CD8-positive, alpha-beta memory T cell (primary cell): Measurements from ENCODE around the gene TM4SF1. TPM values are rescaled to one million over a fixed set of nuclear protein-coding genes. Genes with fewer than 3 reads are reported as not detected.

ENCODE experiments used
- CTCF ChIA-PET: fragments of 350-600 bp; sonication (Branson Sonifier 250); formaldehyde crosslinking; loops from one replicate; lab custom pipeline; 2021; ENCODE audit warnings: antibody characterized with exemption; lab: Charles Lee
- POLR2A ChIA-PET: fragments of 350-600 bp; sonication (Branson Sonifier 250); formaldehyde crosslinking; loops from one replicate; lab custom pipeline; 2021; ENCODE audit warnings: antibody characterized with exemption; lab: Charles Lee
- DNase-seq, 5 donors: peaks; one replicate each; pipeline versions ENCODE4 v3.0.0 to v3.0.0-alpha.2; 2020 to 2022; ENCODE audit warnings: mixed read lengths in 1 of 5
- H3K27ac ChIP-seq: one replicate; pipeline ENCODE4 v1.7.0; 2013; ENCODE audit warnings: low read depth, mild to moderate bottlenecking, low read length, moderate library complexity
- H3K27me3 ChIP-seq: 2 replicates; pipeline ENCODE4 v1.7.0; 2013; ENCODE audit warnings: low read length, mild to moderate bottlenecking; ENCODE audit not compliant: insufficient read depth, poor library complexity, severe bottlenecking
- H3K36me3 ChIP-seq: 2 replicates; pipeline ENCODE4 v1.7.0; 2013; ENCODE audit warnings: mild to moderate bottlenecking, low read length, moderate library complexity; ENCODE audit not compliant: insufficient read depth
- H3K4me1 ChIP-seq: 2 replicates; pipeline ENCODE4 v1.7.0; 2013; ENCODE audit warnings: mild to moderate bottlenecking, low read length, moderate library complexity; ENCODE audit not compliant: insufficient read depth
- H3K4me3 ChIP-seq: 2 replicates; pipeline ENCODE4 v1.7.0; 2013; ENCODE audit warnings: mild to moderate bottlenecking, low read length
- H3K9me3 ChIP-seq: 2 replicates; pipeline ENCODE4 v1.7.0; 2013; ENCODE audit warnings: mild to moderate bottlenecking, low read length
- H3K27ac Mint-ChIP-seq, 8 donors: one replicate each; pipeline ENCODE4 v1.8.0; 2020 to 2021; ENCODE audit warnings: mixed read lengths in 8 of 8, mild to moderate bottlenecking in 6 of 8, inconsistent platforms in 3 of 8, moderate library complexity in 3 of 8
- H3K27me3 Mint-ChIP-seq, 2 donors: one replicate each; pipeline ENCODE4 v1.8.0; 2020 to 2021; ENCODE audit warnings: mixed read lengths in 2 of 2, mild to moderate bottlenecking in 1 of 2, moderate library complexity in 1 of 2
- H3K36me3 Mint-ChIP-seq, 3 donors: one replicate each; pipeline ENCODE4 v1.8.0; 2020 to 2021; ENCODE audit warnings: mixed read lengths in 3 of 3, inconsistent platforms in 1 of 3, mild to moderate bottlenecking in 1 of 3
- H3K4me1 Mint-ChIP-seq, 3 donors: one replicate each; pipeline ENCODE4 v1.8.0; 2020 to 2021; ENCODE audit warnings: mixed read lengths in 3 of 3, inconsistent platforms in 1 of 3, mild to moderate bottlenecking in 1 of 3
- H3K4me3 Mint-ChIP-seq, 7 donors: one replicate each; pipeline ENCODE4 v1.8.0; 2020 to 2021; ENCODE audit warnings: mixed read lengths in 7 of 7, mild to moderate bottlenecking in 6 of 7, moderate library complexity in 4 of 7, inconsistent platforms in 2 of 7
- H3K9me3 Mint-ChIP-seq, 5 donors: one replicate each; pipeline ENCODE4 v1.8.0; 2020 to 2022; ENCODE audit warnings: mixed read lengths in 5 of 5, mild to moderate bottlenecking in 3 of 5, moderate library complexity in 2 of 5, inconsistent platforms in 1 of 5
- polyA plus RNA-seq: library from polyadenylated mRNA; unstranded; fragments of 300-500 nt; fragmentation: Illumina TruSeq; gene quantifications from one replicate; pipeline ENCODE4 v1.2.3, GENCODE V29; 2021
- total RNA-seq, 2 experiments: library from RNA; stranded (reverse); gene quantifications; one replicate each; pipeline ENCODE4 v1.2.3, GENCODE V29; 2021

The TM4SF1 gene
- total and polyA plus RNA-seq, 3 experiments from 2014 or later: 0.18 to 0.27 TPM; not detected in 1

DNA sequence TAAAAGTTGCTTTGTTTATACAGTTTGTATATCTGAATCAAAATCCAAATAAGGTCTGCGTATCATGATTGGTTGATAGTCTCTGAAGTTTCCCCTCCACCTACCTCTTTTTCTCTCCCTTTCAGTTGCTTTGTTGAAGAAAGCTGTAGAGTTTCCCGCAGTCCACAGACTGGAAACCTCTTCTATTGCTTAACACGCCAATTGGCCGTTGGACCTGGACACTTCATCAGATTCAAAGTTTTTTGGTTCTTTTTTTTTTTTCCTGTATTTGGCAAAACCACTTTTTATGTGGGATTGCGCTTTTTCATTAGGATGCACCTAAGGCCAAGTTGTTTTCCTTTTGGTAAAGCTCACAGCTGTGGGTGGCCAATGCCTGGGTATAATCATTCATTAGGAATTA is 14.5 kb upstream of the TM4SF1 start:
- H3K27me3 Mint-ChIP-seq: peaks cover 5 to 30% of the 10 kb centered on the region in 2 donors
- H3K4me3 ChIP-seq: no peak overlapping the region
- DNase-seq: no peak
- CTCF ChIA-PET: no interaction called here
- H3K4me1 ChIP-seq: no peaks in the 10 kb centered on the region
- no peaks in the 10 kb centered on the region for H3K27me3 ChIP-seq
- no peak overlapping the region for H3K4me3 Mint-ChIP-seq
- H3K9me3 Mint-ChIP-seq: no peaks in the 10 kb centered on the region
- H3K27ac ChIP-seq: no peak overlapping the region
- no peaks in the 10 kb centered on the region for H3K36me3 ChIP-seq
- no peaks in the 10 kb centered on the region for H3K36me3 Mint-ChIP-seq
- H3K27ac Mint-ChIP-seq: no peak overlapping the region
- H3K4me1 Mint-ChIP-seq: no peaks in the 10 kb centered on the region
- POLR2A ChIA-PET: no interaction called here
- H3K9me3 ChIP-seq: no peaks in the 10 kb centered on the region

DNA sequence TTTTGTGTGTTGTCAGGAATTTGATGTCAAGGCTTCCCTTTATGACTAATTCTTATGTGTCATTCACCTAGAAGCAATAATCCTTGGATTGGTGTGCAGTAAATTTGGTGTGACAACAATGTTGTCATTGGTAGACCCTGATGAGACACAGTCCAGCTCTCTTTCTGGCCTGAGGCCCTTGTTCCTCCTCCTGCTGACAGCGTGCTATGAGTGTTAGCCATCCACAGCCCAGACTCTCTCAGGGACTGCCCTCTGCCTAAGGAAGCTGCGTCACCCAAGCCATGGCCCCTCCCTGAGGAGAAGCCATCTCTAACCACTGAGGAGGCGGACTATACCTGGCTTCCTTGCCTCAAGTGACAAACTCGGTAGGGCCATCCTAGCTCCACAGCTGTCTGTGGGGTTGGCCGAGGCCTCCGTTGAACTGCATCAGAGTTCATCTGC is 13.3 kb upstream of the TM4SF1 start:
- H3K4me3 Mint-ChIP-seq: no peak overlapping the region
- Histone ChIP-seq H3K36me3 (no peaks in the 10 kb centered on the region), H3K4me1 (no peaks in the 10 kb centered on the region), H3K9me3 (no peaks in the 10 kb centered on the region), H3K4me3 (no peak overlapping the region), H3K27ac (no peak overlapping the region), H3K27me3 (no peaks in the 10 kb centered on the region)
- no peaks in the 10 kb centered on the region for H3K9me3 Mint-ChIP-seq
- CTCF ChIA-PET: no interaction called here
- H3K4me1 Mint-ChIP-seq: no peaks in the 10 kb centered on the region
- H3K27me3 Mint-ChIP-seq: peaks cover 8 to 20% of the 10 kb centered on the region in 2 donors
- no peak for DNase-seq
- no peaks in the 10 kb centered on the region for H3K36me3 Mint-ChIP-seq
- no peak overlapping the region for H3K27ac Mint-ChIP-seq
- POLR2A ChIA-PET: no interaction called here

- Histone ChIP-seq H3K27ac (no peak overlapping the region), H3K4me1 (no peaks in the 10 kb centered on the region), H3K9me3 (no peaks in the 10 kb centered on the region), H3K27me3 (no peaks in the 10 kb centered on the region), H3K36me3 (no peaks in the 10 kb centered on the region), H3K4me3 (no peak overlapping the region)
- no peaks in the 10 kb centered on the region for H3K4me1 Mint-ChIP-seq
- H3K4me3 Mint-ChIP-seq: no peak overlapping the region
- no peaks in the 10 kb centered on the region for H3K9me3 Mint-ChIP-seq
- H3K27ac Mint-ChIP-seq: no peak overlapping the region
- DNase-seq: no peak
- peaks cover 8 to 19% of the 10 kb centered on the region in 2 donors for H3K27me3 Mint-ChIP-seq
- H3K36me3 Mint-ChIP-seq: no peaks in the 10 kb centered on the region
- ChIA-PET POLR2A (no interaction called here), CTCF (no interaction called here)
Measured at GRCh38 chr3:149390294-149390693, 12.8 kb upstream of the TM4SF1 start.

GRCh38 chr3:149388531-149389417 is 11.3 kb upstream of the TM4SF1 start:
- ChIA-PET CTCF (no interaction called here), POLR2A (no interaction called here)
- no peaks in the 10 kb centered on the region for H3K27me3 ChIP-seq
- Mint-ChIP-seq H3K4me1 (no peaks in the 10 kb centered on the region), H3K27ac (no peak overlapping the region), H3K36me3 (no peaks in the 10 kb centered on the region), H3K27me3 (peaks cover 8 to 19% of the 10 kb centered on the region in 2 donors), H3K4me3 (no peak overlapping the region), H3K9me3 (no peaks in the 10 kb centered on the region)
- H3K27ac ChIP-seq: no peak overlapping the region
- H3K4me3 ChIP-seq: no peak overlapping the region
- H3K9me3 ChIP-seq: no peaks in the 10 kb centered on the region
- no peak for DNase-seq
- H3K4me1 ChIP-seq: no peaks in the 10 kb centered on the region
- no peaks in the 10 kb centered on the region for H3K36me3 ChIP-seq

GRCh38 chr3:149388001-149388440 is 10.6 kb upstream of the TM4SF1 start:
- Mint-ChIP-seq H3K9me3 (no peaks in the 10 kb centered on the region), H3K36me3 (no peaks in the 10 kb centered on the region), H3K27me3 (peaks cover 8 to 19% of the 10 kb centered on the region in 2 donors), H3K4me1 (no peaks in the 10 kb centered on the region), H3K27ac (no peak overlapping the region), H3K4me3 (no peak overlapping the region)
- Histone ChIP-seq H3K27me3 (no peaks in the 10 kb centered on the region), H3K4me3 (no peak overlapping the region), H3K27ac (no peak overlapping the region), H3K4me1 (no peaks in the 10 kb centered on the region), H3K9me3 (no peaks in the 10 kb centered on the region), H3K36me3 (no peaks in the 10 kb centered on the region)
- ChIA-PET CTCF (no interaction called here), POLR2A (no interaction called here)
- no peak for DNase-seq

- no peak overlapping the region for H3K4me3 Mint-ChIP-seq
- H3K36me3 Mint-ChIP-seq: no peaks in the 10 kb centered on the region
- ChIA-PET CTCF (no interaction called here), POLR2A (no interaction called here)
- H3K27ac Mint-ChIP-seq: no peak overlapping the region
- Histone ChIP-seq H3K9me3 (no peaks in the 10 kb centered on the region), H3K4me1 (no peaks in the 10 kb centered on the region), H3K4me3 (no peak overlapping the region), H3K27me3 (no peaks in the 10 kb centered on the region), H3K36me3 (no peaks in the 10 kb centered on the region), H3K27ac (no peak overlapping the region)
- no peaks in the 10 kb centered on the region for H3K4me1 Mint-ChIP-seq
- DNase-seq: no peak
- H3K9me3 Mint-ChIP-seq: no peaks in the 10 kb centered on the region
- peaks cover 6 to 11% of the 10 kb centered on the region in 2 donors for H3K27me3 Mint-ChIP-seq
Measured at GRCh38 chr3:149386299-149386606, 8.8 kb upstream of the TM4SF1 start.

DNA sequence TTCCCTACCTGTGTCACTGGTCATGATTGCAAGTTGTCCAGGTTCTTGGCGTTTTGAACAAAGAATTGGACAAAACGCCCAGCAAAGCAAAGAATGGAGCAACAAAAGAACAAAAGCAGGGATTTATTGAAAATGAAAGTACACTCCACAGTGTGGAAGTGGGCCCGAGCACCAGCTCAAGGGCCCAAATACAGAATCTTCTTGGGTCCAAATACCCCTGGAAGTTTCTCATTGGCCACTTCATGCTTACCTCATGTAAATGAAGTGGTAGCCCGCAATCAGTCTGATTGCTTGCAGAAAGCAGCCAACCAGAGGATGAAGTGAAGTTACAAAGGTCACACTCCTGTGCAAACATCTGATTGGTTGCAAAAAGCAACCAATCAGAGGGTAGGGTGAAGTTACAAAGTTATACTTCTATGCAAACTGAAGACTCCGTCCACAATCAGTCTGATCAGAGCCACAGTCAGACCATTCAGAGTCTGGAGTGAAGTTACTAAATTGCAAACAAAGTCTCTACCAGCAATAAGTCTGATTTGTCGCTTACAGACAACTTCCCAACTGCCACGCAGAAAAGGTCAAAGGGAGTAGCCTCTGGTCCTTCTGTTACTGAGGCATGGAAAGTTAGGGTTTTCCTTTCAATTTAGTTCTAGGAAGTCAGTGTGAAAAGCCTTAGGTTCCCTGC is 8.3 kb upstream of the TM4SF1 start:
- Mint-ChIP-seq H3K9me3 (no peaks in the 10 kb centered on the region), H3K4me3 (peak overlapping the region in 1 of 7 donors; percentile 14), H3K27me3 (peaks cover 6% of the 10 kb centered on the region in 2 donors), H3K27ac (no peak overlapping the region), H3K36me3 (no peaks in the 10 kb centered on the region), H3K4me1 (no peaks in the 10 kb centered on the region)
- ChIA-PET CTCF (no interaction called here), POLR2A (no interaction called here)
- no peaks in the 10 kb centered on the region for H3K4me1 ChIP-seq
- no peaks in the 10 kb centered on the region for H3K27me3 ChIP-seq
- no peaks in the 10 kb centered on the region for H3K9me3 ChIP-seq
- H3K4me3 ChIP-seq: no peak overlapping the region
- H3K36me3 ChIP-seq: no peaks in the 10 kb centered on the region
- no peak for DNase-seq
- H3K27ac ChIP-seq: no peak overlapping the region

- Mint-ChIP-seq H3K4me1 (no peaks in the 10 kb centered on the region), H3K36me3 (no peaks in the 10 kb centered on the region), H3K4me3 (no peak overlapping the region), H3K9me3 (no peaks in the 10 kb centered on the region), H3K27ac (peak overlapping the region in 1 of 8 donors; percentile 52), H3K27me3 (peaks cover 3 to 6% of the 10 kb centered on the region in 2 donors)
- ChIA-PET CTCF (no interaction called here), POLR2A (no interaction called here)
- no peak for DNase-seq
- H3K27me3 ChIP-seq: no peaks in the 10 kb centered on the region
- no peak overlapping the region for H3K27ac ChIP-seq
- no peaks in the 10 kb centered on the region for H3K9me3 ChIP-seq
- no peaks in the 10 kb centered on the region for H3K36me3 ChIP-seq
- no peak overlapping the region for H3K4me3 ChIP-seq
- H3K4me1 ChIP-seq: no peaks in the 10 kb centered on the region
Measured at GRCh38 chr3:149384911-149385321, 7.5 kb upstream of the TM4SF1 start.
